ENCODE results near the gene ULK1. TPM values are rescaled to one million over a fixed set of nuclear protein-coding genes. Genes with fewer than 3 reads are reported as not detected.
A peak's percentile ranks its signal among the peaks of the same experiment; 100 is the strongest.

The ULK1 gene
- total RNA-seq, 1 experiment from 2014 or later, result 67.8 TPM

DNA sequence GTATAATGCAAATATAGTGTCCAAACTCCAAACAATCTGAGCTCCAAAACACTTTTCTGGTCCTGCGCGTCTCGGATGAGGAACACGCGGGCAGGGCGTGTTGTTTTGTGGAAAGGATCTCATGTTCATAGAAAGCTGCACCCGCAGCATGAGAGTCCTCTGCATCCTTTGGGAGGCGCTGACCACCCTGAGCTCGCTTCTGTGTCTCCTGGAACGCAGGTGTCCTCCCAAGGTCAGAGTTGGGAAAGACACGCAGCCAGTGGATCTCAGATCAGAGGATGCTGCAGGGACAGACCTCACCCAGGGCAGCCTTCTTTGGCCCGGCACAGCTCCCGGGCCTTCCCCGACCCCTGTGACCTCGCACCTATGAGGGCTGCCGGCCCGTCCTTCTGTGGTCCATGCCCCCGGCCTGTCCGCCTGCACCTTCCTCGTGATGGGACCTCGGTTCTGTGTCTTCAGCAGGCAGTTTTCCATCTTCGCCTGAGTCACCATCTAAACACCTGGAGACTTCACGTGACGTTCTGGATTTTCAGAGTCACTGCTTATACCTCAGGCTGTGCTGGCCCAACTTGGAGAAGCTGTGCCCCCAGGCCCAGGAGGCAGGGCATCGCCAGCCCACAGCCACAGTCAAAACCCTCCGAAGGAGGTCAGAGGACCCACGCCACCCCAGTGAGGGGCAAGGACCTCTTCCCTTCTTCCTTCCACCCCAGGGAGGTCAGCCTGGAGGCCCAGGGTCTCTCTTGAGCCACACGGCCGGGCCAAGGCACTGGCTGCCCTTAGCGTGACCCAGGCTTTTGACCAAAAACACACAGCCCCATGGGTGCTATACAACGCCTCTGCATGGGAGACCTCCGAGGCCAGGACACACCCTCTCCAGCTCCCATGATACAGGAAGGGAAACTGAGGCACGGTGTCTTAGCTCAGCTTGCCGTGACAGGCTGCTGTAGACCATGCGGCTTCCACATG, 40.3 kb upstream of the ULK1 start:
- DNase-seq (ENCODE audit: low spot score) (no peak), ATAC-seq (no peak)
- Mint-ChIP-seq H3K36me3 (no peaks in the 10 kb centered on the region), H3K9me3 (no peaks in the 10 kb centered on the region), H3K27ac (no peak overlapping the region), H3K27me3 (ENCODE audit: low read depth) (peaks cover 13% of the 10 kb centered on the region), H3K4me1 (peaks cover 12% of the 10 kb centered on the region), H3K4me3 (no peak overlapping the region)
- POLR2A ChIA-PET, result no interaction called here
- CTCF ChIA-PET, result interaction anchor here (0.9 kb wide), 1 partner anchor 104 kb away, joined by 4 read pairs; no protein-coding TSS in a partner anchor
- no peak for TF ChIP-seq RORB (CRISPR knock-in tag; IDR thresholded peaks at IDR 0.05)
- TF ChIP-seq JAZF1 (CRISPR knock-in tag; IDR thresholded peaks at IDR 0.05), result no peak
- TF ChIP-seq ESRRA (CRISPR knock-in tag; IDR thresholded peaks at IDR 0.05; ENCODE audit: borderline replicate concordance), result 0 out of 2 replicates have a peak, but pooled peaks have one; percentile 61
- peak; percentile 20; the same call in 1 of the 2 replicates for TF ChIP-seq GABPB1 (CRISPR knock-in tag; IDR thresholded peaks at IDR 0.05)
- TF ChIP-seq NFATC4 (CRISPR knock-in tag; IDR thresholded peaks at IDR 0.05), result no peak
- 0 out of 2 replicates have a peak, but pooled peaks have one; percentile 49 for TF ChIP-seq ZBTB21 (CRISPR knock-in tag; IDR thresholded peaks at IDR 0.05; ENCODE audit: borderline replicate concordance)
- no peak for TF ChIP-seq ATF3 (CRISPR knock-in tag; conservative IDR thresholded peaks at IDR 0.05)
- TF ChIP-seq, protein P1, sequence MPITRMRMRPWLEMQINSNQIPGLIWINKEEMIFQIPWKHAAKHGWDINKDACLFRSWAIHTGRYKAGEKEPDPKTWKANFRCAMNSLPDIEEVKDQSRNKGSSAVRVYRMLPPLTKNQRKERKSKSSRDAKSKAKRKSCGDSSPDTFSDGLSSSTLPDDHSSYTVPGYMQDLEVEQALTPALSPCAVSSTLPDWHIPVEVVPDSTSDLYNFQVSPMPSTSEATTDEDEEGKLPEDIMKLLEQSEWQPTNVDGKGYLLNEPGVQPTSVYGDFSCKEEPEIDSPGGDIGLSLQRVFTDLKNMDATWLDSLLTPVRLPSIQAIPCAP (CRISPR knock-in tag; IDR thresholded peaks at IDR 0.05), result peak; percentile 56; the same call in 1 of the 2 replicates
- TF ChIP-seq ZNF416 (CRISPR knock-in tag; IDR thresholded peaks at IDR 0.05), result no peak

GRCh38 chr12:131854861-131855476, 39.5 kb upstream of the ULK1 start:
- peak; percentile 94 for TF ChIP-seq ZNF121 (CRISPR knock-in tag; IDR thresholded peaks at IDR 0.05)
- no peak for TF ChIP-seq ZNF138 (CRISPR knock-in tag; conservative IDR thresholded peaks at IDR 0.05)
- TF ChIP-seq ATF6 (CRISPR knock-in tag; IDR thresholded peaks at IDR 0.05), result no peak
- TF ChIP-seq IRF2 (CRISPR knock-in tag; IDR thresholded peaks at IDR 0.05; ENCODE audit: borderline replicate concordance, low read depth), result no peak
- TF ChIP-seq ZMAT4 (CRISPR knock-in tag; IDR thresholded peaks at IDR 0.05), result no peak
- TF ChIP-seq ATF1 (CRISPR knock-in tag; IDR thresholded peaks at IDR 0.05), result no peak
- TF ChIP-seq FOXK1 (CRISPR knock-in tag; IDR thresholded peaks at IDR 0.05), result no peak
- Mint-ChIP-seq H3K36me3 (no peaks in the 10 kb centered on the region), H3K27me3 (ENCODE audit: low read depth) (peaks cover 13% of the 10 kb centered on the region), H3K27ac (no peak overlapping the region), H3K4me1 (peaks cover 14% of the 10 kb centered on the region), H3K4me3 (no peak overlapping the region), H3K9me3 (no peaks in the 10 kb centered on the region)
- ATAC-seq (no peak), DNase-seq (ENCODE audit: low spot score) (no peak)
- CTCF ChIA-PET, result no interaction called here
- POLR2A ChIA-PET, result no interaction called here

DNA sequence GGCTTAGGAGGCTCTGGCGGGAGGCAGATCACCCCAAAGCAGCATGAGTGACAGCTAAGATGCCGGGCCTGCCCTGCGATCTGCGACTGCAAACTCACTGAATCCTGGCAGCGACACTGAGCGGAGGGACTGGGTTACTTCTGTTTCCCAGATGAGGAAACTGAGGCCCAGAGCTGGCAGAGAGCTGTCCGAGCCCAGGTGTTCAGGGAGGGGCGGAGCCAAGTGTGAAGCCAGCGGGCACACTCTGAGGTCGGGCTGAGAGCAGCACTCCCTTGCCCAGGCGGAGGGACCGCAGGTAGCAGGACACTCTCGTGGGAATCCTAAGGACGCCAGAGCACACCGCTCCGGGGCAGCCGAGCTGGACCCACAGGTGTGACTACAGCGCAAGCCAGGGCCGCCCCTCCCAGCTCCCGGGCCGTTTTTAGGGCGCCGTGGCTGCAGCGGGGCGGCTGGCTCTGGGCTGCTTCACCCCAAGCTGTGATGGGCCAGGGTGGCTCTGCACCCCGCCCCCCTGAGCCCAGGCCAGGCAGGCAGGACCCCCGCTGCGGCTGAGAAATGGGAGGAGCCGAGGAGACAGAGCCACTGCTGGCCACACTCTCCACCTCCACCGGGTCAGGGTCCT, 38.8 kb upstream of the ULK1 start:
- Mint-ChIP-seq H3K4me3 (no peak overlapping the region), H3K9me3 (no peaks in the 10 kb centered on the region)
- TF ChIP-seq FOXJ3 (CRISPR knock-in tag; IDR thresholded peaks at IDR 0.05; ENCODE audit: borderline replicate concordance) (no peak), TEAD1 (CRISPR knock-in tag; IDR thresholded peaks at IDR 0.05) (0 out of 2 replicates have a peak, but pooled peaks have one; percentile 23), ZNF317 (CRISPR knock-in tag; IDR thresholded peaks at IDR 0.05; ENCODE audit: borderline replicate concordance, low read depth) (no peak), EMX1 (CRISPR knock-in tag; IDR thresholded peaks at IDR 0.05) (no peak), NFYB (CRISPR knock-in tag; conservative IDR thresholded peaks at IDR 0.05; ENCODE audit: low read depth) (no peak), ZNF121 (CRISPR knock-in tag; IDR thresholded peaks at IDR 0.05) (peak; percentile 51; the same call in 1 of the 2 replicates)
- TF ChIP-seq, protein P2, sequence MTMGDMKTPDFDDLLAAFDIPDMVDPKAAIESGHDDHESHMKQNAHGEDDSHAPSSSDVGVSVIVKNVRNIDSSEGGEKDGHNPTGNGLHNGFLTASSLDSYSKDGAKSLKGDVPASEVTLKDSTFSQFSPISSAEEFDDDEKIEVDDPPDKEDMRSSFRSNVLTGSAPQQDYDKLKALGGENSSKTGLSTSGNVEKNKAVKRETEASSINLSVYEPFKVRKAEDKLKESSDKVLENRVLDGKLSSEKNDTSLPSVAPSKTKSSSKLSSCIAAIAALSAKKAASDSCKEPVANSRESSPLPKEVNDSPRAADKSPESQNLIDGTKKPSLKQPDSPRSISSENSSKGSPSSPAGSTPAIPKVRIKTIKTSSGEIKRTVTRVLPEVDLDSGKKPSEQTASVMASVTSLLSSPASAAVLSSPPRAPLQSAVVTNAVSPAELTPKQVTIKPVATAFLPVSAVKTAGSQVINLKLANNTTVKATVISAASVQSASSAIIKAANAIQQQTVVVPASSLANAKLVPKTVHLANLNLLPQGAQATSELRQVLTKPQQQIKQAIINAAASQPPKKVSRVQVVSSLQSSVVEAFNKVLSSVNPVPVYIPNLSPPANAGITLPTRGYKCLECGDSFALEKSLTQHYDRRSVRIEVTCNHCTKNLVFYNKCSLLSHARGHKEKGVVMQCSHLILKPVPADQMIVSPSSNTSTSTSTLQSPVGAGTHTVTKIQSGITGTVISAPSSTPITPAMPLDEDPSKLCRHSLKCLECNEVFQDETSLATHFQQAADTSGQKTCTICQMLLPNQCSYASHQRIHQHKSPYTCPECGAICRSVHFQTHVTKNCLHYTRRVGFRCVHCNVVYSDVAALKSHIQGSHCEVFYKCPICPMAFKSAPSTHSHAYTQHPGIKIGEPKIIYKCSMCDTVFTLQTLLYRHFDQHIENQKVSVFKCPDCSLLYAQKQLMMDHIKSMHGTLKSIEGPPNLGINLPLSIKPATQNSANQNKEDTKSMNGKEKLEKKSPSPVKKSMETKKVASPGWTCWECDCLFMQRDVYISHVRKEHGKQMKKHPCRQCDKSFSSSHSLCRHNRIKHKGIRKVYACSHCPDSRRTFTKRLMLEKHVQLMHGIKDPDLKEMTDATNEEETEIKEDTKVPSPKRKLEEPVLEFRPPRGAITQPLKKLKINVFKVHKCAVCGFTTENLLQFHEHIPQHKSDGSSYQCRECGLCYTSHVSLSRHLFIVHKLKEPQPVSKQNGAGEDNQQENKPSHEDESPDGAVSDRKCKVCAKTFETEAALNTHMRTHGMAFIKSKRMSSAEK (CRISPR knock-in tag; IDR thresholded peaks at IDR 0.05; ENCODE audit: borderline replicate concordance), result no peak

More for the DNA sequence above, 38.8 kb upstream of the ULK1 start:
- H3K27ac Mint-ChIP-seq, result no peak overlapping the region
- peak; percentile 11; the same call in 1 of the 2 replicates for ATAC-seq
- H3K4me1 Mint-ChIP-seq, result peaks cover 21% of the 10 kb centered on the region
- peaks cover 13% of the 10 kb centered on the region for H3K27me3 Mint-ChIP-seq (ENCODE audit: low read depth)
- ChIA-PET CTCF (no interaction called here), POLR2A (no interaction called here)
- H3K36me3 Mint-ChIP-seq, result no peaks in the 10 kb centered on the region
- DNase-seq (ENCODE audit: low spot score), result no peak
